ENCODE measurements around the gene ARRB1. TPM values are rescaled to one million over a fixed set of nuclear protein-coding genes. Genes with fewer than 3 reads are reported as not detected.

The ARRB1 gene
- total RNA-seq, 2 donors from 2014 or later, result 42.3 to 44.3 TPM

DNA sequence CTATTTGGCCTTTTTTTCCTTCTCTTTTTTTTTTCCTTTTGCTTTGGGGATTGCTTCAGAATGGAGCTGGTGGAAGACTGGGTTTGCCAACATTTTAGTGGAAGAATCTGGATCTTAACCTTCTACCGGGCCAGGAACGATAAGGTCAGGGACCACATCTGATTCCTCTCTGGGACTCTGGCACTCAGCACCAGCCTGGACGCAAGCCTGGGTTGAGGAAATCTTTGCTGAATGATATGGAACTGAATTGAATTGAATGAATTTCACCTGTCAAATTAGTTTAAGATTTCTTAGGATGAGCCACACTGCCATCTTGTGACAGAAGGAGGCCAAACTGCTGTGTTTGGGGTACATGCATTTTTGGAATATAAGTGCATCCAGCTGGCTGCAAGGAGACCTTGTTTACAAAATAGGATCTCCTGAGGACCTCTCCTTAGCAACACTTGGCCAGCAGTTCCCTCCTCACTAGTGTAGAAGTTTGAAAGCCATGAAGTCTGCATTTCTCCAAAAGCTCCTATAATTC lies 80.5 kb downstream of the ARRB1 start:
- peak; percentile 32 for DNase-seq (ENCODE audit: low spot score)
- intact Hi-C loops (cut with DNase I), result no loop called here

DNA sequence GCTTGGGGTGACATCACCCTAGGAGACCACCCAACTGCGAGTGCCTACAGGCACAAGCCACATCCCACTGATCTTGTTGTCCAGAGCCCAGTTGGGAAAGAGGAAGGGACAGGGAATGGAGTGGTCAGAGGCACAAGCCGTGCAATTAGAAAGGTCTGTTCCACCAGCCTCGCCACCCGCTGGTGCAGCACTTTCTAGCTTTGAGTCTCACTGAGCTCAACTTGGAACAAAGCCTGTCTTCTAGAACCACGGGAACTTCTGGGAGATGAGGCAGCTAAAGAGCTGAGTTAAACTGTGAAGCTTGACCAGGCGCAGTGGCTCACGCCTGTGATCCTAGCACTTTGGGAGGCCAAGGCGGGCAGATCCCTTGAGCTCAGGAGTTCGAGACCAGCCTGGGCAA lies 81.6 kb downstream of the ARRB1 start:
- DNase-seq (ENCODE audit: low spot score), result peak; percentile 29
- intact Hi-C loops (cut with DNase I), result no loop called here

DNA sequence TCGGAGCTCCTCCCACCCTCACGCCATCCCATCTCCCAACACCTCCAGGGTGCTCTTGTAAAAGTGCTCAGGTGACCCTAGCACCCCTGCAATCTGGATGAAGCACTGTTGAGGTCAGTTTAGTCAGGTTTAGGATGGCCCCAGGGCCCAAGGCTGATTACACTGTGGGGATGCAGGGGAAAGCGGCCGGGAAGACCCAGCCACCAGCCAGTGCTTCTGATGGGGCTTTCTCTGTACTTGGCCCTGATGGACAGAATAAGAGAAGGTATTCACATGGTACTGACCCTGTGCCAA lies 82.1 kb downstream of the ARRB1 start:
- intact Hi-C loops (cut with DNase I), result no loop called here
- DNase-seq (ENCODE audit: low spot score), result no peak

DNA sequence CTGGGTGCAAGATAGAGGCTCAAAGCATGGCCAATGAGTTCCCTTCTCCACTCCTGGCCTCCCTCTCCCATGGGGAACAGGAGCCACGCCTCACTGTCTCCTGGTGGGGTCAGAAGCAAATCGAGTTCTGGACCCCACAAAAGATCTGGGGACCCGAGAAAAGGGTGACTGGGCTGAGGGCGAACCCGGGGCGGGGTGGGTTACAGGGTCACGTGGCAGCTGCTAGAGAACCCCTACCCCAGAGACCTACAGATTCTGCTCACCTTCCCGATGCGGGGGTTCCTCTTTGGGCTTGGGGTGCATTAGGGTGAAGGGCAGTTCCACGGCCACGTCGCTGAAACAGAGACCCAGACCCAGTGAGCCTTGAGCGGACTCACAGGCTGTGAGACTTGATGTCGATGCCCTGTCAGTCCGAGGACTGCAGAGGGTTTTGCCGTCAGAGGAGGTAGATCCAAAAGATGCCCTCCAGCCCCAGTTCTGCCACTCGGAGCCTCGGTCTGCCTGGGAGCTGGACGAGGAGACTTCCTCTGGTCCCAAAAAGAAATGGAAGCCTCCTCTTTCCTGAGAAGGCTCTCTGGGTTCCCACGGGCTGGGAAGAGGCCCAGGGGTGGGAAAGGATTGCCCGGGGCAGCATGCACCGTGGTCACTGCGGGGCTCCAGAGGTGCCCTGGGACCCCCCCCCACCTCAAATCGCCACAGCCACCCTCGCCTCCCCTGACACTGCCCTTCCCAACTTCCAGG lies 82.7 kb downstream of the ARRB1 start:
- DNase-seq (ENCODE audit: low spot score), result peak; percentile 76
- intact Hi-C loops (cut with DNase I), result no loop called here

DNA sequence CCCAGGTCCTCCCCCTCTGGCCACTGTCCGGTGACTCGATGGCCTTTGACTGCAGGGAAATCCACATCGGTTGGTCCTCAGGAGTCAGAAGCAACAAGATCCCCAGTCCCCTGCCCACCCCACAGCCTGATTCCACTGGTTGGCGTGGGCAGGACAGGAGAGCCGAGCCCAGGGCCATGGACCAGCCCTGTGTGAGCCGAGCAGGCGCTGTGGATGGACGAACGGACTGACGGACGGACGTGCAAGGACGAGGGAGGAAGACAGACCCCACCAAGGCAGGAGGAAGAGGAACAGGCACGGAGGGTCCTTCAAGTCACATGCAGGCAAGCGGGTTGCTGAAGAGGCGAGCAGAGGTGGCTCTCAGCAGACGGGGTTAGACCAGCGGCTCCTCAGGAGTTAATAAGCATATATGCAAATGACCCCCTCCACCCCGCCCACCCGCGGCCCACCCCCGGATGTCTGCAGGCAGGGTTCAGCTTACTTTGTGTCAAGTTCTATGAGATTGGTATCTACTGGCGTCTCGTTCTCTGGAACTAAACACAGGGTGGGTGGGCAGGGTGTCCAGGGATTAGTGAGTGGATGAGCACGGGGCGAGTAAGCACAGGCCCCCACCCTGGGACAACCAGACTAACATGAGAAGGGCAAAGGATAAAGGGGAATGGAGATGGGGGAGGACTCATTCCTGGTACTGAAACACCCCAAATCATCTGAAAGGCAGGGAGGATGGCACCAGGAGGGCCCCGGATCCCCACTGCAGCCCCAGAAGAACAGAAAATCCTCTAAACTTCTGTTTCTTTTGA lies 84.1 kb downstream of the ARRB1 start:
- peak; percentile 62 for DNase-seq (ENCODE audit: low spot score)
- intact Hi-C loops (cut with DNase I), result no loop called here

DNA sequence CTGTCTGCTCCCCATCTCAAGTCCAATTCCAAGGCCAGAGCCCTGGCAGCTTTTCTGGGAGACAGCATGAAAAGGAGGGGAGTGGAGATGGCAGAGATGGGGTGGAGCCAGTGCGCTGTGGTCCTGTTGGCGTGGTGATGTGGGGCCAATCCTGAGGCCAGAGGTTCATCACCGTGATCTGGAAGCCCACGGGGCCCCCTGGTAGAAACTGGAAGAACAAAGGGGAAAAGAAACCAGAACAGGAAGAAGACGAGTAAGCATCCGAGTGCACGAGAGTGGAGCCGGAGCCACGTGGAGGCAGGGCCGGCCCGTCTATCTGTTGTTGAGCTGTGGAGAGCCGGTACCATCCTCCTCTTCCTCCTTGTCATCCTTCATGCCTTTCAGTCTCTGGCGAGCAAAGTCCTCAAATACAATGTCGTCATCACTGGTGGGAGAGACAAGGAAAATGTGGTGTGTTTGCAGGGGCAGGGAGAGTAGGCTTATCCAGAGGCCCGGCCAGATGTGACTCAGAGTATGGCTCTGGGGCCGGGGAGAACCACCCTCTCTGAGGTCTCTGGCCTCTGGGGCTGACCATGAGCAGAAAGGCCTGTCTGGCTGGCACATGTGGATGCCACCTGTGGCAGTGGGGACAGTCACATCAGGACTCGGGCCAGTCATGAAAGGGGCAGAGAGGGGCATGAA lies 85.5 kb downstream of the ARRB1 start:
- peak; percentile 80 for DNase-seq (ENCODE audit: low spot score)
- intact Hi-C loops (cut with DNase I), result no loop called here

DNA sequence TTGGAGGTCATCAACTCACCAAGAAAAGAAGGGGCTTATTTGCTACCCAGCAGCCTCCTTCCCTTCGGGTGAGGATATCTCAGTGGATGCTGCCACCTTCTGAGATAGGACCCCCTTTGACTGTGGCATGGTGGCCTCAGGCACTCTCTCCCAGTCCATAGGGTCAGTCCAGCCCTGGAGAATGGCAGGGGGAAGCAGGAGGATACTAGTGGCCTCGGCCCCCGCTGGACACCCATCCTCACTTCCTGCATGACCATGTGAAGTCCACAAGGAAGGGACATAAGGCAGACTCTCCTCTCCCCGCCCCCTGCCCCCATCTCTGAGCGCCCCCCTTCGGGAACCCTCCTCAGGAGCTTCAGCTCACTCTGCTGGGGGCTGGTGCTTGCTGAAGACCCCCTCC lies 86.5 kb downstream of the ARRB1 start:
- intact Hi-C loops (cut with DNase I), result no loop called here

DNA sequence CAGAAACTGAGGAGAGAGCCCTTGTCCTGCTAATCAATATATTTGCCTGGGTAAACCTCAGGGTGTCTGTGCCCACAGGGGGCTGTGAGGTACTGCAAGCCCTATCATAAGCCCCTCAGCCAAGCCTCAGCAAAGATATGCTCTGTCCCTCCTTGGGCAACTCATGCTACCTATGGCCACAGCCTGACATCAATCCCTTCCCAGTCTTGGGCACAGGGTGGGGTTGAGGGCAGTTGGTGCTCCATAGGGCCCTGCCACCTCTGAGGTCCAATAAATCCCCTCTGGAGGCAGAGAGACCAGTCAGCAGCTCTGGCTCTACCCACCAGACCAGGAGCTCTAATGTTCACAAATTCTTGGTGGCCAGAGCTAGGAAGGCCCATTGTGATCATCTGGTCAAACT lies 87.1 kb downstream of the ARRB1 start:
- peak; percentile 16 for DNase-seq (ENCODE audit: low spot score)
- intact Hi-C loops (cut with DNase I), result no loop called here

More for the DNA sequence above, 86.5 kb downstream of the ARRB1 start:
- peak; percentile 68 for DNase-seq (ENCODE audit: low spot score)

DNA sequence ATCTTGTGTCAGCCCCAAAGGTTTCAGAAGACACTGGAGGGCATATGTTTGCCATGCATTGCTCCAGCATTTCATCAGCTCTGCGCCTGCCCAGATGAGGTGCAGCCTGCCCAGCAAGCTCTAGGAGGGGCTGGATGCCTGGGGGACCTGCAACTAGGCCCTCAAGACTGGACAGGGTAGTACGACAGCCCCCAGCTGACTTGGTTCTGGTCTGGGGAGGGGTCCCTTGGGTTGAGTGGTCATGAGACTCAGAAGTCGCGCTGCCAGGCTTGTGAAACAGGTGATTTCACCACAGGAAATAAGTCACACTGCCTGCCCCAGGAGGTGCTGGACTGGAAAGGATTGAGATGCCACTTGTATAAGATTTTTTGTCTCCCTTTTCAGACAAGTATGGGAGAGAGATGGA lies 87.5 kb downstream of the ARRB1 start:
- intact Hi-C loops (cut with DNase I), result no loop called here
- peak; percentile 82 for DNase-seq (ENCODE audit: low spot score)

DNA sequence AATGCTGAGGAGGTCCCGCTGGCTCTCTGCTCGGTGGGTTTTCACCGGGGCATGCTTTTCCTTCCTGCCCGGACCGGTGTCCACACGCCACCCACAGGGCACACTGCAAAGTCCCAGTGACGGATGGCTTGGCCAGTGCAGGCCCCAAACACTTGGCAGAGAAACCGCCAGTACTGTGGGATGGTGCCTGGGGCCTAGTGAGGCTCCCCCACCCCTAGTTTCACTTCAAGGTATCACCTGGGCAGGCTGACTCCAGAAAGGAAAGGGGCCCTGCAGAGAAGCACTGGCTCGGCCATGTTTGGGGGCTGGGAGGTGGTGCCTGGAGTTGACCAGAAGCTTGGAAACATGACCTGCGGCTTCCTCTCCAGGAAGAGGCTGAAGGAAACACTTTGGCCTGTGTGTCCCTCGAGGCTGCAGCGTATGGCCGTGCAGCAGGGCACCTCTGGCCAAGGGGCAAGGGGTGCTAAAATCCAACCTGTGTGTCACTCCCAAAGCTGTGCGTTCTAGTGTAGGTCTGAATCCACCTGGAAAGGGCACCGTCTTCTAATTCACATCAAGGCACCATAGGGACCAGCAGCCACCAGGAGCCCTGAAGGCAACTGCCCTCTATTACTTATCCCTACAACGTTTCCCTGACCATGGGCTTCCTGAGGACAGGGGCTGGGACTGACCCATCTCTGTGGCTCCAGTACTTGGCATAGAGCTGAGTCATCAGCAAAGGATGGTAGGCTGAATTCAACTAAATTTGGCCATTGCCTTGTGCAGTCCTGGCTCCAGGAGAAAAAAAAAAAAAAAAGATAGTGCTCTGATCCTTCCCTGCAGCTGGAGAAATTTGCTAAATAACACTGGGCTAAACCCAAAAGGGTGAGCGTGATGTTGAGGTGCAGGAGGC lies 88.3 kb downstream of the ARRB1 start:
- peak; percentile 62 for DNase-seq (ENCODE audit: low spot score)
- intact Hi-C loops (cut with DNase I), result no loop called here

DNA sequence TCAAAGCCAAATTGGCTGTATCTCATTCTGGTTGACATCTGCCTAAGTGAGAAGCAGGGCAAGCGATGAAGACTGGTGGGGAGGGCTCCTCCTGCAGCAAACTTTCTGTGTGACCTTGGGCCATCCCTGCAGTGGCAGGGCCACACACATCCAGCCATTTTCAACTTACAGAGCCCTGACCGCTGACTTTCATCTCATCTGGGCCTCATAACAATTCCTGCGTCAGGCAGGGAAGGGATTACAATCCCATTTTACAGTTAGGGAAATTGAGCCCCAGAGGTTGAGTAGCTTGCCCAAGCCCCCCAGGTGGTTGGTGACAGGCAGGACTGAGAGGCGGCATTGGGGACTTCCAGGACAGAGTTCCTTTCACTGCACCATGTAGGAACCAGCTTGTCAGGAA lies 89.0 kb downstream of the ARRB1 start:
- intact Hi-C loops (cut with DNase I), result no loop called here
- DNase-seq (ENCODE audit: low spot score), result peak; percentile 49

DNA sequence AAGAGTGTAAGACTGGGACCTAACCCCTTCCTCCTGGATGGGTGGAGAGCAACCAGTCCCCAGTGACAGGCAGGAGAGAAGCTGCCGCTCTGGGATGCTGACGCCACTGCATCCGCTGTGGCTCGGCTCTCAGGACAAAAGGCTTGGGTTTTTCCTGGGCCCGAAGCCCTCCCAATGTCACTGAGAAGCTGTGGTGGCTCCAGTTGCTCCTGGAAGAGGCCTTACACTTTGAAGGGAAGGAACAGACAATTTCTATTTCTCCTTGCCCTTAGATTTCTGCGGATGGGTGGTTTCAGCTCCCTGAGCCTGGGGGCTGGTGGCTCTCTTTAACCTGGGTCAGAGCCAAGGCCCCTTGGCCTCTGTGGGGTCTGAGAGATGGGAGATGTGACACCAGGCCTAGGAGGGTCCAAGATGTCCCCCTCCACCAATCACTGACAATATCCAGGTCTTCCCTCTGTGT lies 89.5 kb downstream of the ARRB1 start:
- intact Hi-C loops (cut with DNase I), result no loop called here
- DNase-seq (ENCODE audit: low spot score), result peak; percentile 52

DNA sequence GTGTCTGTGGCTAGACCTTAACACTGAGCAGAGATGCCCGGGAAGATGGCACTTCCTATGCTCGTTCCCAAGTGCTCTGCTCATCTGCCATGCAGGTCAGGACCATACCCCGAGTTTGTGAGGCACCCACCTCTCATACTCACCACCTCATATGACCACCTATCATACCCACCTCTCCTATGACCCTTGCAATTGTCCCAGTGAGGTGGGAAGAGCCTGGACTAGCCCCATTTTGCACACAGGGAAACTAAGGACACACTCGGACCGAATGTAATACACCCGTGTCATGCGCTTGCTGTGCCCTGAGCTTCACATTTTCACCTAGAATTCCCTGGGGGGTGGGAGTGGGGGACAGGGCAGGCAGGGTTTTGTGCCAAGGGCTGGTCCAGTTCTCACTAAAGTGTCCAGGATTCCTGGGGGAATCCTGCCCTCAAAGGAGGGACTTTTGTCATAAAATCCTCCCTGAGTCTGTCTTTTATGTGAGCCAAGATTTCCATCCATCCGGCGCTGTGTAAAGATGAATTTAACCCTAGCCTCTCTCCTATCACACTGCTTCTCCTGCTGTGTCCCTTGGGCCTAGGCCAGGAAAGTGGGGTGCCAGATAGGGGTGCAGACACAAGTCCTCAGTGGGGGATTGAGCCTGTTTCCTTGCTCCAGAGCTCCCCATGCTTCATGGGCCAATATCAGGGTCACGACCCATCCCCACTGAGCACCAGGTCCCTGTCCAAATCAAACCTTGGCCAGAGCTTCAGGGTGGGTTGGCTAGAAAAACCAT lies 90.9 kb downstream of the ARRB1 start:
- peak; percentile 64 for DNase-seq (ENCODE audit: low spot score)
- intact Hi-C loops (cut with DNase I), result no loop called here

DNA sequence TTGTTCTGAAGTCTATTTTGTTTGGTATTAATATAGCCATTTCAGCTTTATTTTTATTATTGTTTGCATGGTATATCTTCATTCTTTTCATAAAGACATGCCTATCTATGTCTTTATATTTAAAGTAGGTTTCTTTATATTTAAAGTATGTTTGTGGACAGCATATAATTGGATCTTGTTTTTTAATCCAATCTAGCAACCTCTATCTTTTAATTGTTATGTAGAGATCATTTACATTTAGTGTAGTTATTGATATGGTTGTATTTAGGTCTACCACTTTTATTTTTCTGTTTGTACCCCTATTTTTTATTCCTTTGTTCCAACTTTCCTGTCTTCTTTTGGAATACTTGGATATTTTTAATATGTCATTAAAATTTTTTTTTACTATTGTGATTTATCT lies 97.1 kb downstream of the ARRB1 start:
- no peak for DNase-seq (ENCODE audit: low spot score)
- intact Hi-C loops (cut with DNase I), result no loop called here

DNA sequence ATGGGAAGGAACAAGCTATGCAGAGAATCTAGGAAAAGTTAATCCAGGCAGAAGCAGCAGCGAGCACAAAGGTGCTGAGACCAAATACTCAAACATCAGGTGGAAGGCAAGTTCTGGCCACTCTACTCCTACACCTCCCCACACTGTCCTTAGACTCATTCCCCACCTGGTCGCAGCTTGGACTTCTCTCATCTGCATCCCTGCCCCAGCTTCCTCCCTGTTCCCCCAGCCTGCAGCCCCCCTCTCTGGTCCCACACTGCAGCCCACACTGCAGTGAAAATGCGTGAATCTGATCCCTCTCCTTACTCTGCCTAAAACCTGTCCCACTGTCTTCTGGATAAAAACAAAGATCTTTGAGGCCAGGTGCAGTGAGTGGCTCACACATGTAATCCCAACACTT lies 101.8 kb downstream of the ARRB1 start:
- peak; percentile 30 for DNase-seq (ENCODE audit: low spot score)
- intact Hi-C loops (cut with DNase I), result loop anchor here (10.0 kb wide), 2 partner anchors 225 to 315 kb away; no protein-coding TSS in a partner anchor

DNA sequence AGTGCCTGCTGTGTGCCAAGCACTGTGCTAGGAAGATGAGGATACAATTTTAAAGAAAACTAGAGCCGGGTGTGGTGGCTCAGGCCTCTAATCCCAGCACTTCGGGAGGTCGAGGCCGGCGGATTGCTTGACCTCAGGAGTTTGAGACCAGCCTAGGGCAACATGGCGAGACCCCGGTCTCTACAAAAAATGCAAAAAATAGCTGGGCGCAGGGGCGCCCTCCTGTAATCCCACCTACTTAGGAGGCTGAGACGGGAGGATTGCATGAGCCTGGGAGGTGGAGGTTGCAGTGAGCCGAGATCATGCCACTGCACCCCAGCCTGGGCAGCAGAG lies 102.6 kb downstream of the ARRB1 start:
- DNase-seq (ENCODE audit: low spot score), result no peak
- intact Hi-C loops (cut with DNase I), result loop anchor here (1.0 to 10.0 kb wide), 3 partner anchors 109 to 314 kb away; no protein-coding TSS in a partner anchor

DNA sequence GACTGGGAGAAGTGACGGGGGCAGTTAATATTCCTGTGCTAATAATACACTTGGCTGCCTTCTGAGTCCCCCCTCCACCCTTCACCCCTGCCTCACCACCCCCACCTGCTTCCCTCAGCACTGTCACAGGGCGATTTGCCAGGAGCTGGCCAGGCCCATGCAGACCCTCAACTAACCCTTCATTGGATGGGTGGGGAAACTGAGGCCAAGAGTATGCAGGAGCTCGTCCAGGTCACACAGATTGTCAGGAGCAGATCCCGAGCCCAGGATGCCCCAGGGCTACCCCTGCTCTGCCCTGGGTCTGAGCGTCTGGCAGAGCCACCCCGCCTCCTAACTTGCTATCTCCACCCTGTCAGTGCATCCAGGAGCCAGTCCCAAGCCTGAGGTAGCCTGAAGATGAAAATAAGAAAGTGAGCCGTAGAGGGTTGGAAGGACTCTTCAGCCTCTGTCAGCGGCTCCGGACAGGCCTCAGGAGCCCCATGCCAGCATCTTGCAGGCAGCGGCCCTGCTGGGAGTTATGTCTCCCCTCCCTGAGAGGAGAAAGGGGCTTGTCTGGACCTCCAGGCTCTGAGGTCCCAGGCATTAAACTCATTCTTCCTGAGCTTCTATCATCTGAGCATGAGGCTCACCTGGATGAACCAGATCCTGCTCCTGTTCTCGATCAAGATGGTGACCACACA lies 104.7 kb downstream of the ARRB1 start:
- intact Hi-C loops (cut with DNase I), result loop anchor here (10.0 kb wide), 2 partner anchors 222 to 312 kb away; no protein-coding TSS in a partner anchor
- peak; percentile 74 for DNase-seq (ENCODE audit: low spot score)

Data from posterior vena cava (tissue), 2 donors.